Activated naive CD4-positive, alpha-beta T cell treated with anti-CD3 and anti-CD28 coated beads, Interleukin-2, amount 50 U/mL, for 16 hours (primary cell): ENCODE data around the gene MRPS27.

Experiments
- DNase-seq: peaks from one replicate; pipeline ENCODE4 v3.0.0-alpha.2; 2020

MRPS27 gene

DNA sequence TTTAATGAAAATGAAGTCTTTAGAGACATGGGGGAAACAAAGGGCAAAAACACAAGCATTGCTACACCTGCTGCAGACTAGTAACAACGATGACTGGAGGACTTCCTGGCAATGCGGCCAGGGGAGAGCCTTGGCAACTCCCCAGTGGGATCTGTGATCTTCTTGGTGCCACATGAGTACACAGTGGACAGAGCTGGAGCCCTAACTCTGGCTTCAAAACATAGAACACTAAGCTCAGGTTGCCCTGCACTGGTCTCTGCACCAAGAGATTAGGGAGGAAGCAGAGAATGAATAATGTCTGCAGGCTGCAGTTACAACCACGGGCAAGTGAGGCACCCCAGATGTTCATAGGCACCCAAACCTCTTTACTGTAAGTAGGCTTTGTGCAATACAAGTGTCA lies 91.1 kb downstream of the MRPS27 start:
- DNase-seq, result no peak

- DNase-seq, result no peak
Observed at GRCh38 chr5:72226950-72227349, 93.1 kb downstream of the MRPS27 start.

GRCh38 chr5:72225741-72226140 lies 94.3 kb downstream of the MRPS27 start:
- DNase-seq, result no peak

DNA sequence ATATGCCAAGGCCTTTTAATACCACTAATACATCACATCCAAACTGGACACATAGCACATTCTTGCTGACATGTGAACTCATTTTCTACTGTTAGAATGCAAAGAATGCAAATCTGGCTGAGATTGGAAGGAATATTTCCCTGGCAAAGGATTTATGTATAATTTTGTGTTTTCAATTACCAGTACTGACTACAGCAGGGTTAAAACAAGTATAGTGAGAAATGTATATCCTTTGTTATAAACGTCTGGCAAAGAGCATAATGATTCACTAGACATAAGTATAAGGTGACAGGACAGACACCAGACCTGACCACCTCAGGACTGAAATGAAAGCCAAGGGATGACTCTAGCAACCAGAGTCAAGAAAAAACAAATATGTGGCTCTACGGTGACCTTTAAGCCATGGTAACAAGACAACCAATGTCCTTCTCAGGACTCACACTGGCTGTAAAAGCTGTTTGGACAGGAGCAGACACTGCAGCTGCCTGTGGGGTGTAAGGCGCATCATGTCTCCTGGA lies 95.0 kb downstream of the MRPS27 start:
- no peak for DNase-seq

DNA sequence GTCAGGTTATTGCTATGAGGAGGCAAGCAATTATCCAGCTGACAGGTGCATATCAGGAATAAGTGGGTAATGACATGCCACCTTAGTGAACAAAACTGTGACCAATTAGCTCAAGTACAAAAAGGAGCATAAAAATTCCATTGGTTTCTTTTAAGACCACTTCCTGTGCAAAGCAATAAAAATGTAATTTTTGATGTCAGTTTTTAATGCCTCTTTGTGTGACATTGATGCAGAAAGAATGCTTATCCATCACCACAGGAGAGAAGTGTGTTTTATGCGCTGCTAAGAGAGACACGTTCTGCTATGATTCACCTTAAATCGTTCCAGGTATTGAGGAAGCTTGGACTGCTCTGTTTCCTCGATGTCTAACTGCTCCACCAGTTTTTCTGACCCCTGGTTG lies 96.7 kb downstream of the MRPS27 start:
- no peak for DNase-seq

DNA sequence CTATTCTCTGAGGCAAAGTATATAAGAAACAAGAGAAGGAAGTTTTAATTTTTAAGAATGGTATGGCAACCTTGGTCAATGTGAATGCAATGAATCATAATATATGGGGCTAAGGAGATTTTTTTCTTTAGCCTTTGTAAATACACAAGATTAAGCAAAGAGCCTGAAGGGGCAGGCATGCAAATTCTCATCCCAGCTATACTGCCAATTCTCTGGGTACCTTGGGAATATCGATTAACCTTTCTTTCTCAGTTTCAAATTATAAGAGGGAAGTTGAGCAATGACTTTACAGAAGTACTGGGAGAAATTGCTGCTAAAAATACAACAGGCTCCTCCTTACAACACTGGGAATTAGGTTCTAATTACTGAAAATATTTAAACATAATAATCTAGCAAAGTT lies 97.5 kb downstream of the MRPS27 start:
- no peak for DNase-seq

DNA sequence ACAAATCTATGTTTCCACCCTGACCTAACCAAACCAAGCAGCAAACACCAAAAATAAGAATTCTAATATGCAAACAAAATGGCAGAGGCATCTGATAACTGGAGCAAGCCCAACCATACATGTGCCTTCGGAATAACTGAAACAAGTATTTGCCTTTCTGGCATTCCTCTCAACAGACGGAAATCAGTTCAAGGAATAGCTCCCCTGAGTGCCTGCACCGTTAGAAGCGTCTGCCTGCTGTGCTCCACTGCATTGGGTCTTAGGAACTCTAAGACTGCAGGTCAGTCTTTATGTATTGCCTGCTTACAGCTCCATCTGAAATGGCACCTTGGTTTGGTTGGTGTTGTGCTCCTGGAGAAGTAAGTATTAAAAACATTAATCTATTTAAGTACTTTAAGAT lies 98.5 kb downstream of the MRPS27 start:
- no peak for DNase-seq

DNA sequence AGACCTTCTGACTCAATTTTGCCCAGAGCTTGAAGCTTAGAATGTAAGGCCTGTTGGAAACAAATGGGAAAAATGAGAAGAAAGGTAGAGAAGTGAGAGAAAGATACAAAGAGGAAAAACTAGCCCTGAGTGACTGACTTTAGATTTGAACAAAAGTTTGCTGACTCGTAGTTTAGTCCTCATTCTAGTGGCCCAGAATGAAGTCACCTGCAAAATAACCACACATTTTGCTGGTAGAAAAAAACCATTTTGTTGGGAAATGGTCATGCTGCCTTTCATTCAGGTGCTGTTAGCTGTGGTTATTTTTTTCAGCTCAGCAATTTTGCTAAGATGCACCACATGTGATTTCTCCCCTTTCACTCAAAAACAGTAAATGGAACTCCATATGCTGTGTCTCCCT lies 98.9 kb downstream of the MRPS27 start:
- DNase-seq, result no peak

DNA sequence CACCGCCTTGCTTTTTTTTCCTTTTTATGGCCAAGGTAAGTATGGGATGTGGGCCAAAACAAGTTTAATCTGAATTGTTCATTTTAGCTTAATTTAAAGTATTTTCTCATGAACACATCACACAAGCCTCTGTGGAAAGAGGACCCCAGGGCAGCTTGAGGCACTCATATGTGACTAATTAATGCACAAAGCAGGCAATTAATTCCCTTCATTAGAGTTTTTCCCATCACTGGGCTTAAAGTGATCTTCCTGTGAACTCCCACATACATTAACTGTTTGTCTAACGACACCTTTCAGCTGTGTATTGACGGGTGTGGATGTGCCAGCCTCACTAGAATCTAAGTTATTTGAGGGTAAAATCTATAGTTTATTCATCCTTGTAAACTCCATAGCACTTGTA lies 103.3 kb downstream of the MRPS27 start:
- no peak for DNase-seq

GRCh38 chr5:72214168-72214567 lies 105.9 kb downstream of the MRPS27 start:
- DNase-seq, result no peak

DNA sequence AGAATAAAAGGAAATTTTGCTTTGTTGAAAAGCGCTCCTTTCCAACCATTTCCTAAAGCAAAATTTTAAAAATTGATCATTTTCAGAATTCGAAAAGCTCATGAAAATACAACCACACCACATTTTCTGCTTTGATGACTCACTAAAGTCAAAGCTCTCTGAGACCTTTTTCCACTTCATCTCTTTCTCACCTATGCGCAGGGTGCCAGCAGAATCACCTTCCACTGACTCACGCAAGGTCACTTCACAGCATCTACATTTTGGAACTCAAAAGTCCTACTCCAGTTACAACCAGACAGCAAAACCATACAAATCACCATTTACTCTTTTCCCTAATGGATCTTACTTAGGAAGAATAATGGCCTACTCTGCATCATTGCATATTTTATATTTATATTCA lies 106.6 kb downstream of the MRPS27 start:
- DNase-seq, result no peak

DNA sequence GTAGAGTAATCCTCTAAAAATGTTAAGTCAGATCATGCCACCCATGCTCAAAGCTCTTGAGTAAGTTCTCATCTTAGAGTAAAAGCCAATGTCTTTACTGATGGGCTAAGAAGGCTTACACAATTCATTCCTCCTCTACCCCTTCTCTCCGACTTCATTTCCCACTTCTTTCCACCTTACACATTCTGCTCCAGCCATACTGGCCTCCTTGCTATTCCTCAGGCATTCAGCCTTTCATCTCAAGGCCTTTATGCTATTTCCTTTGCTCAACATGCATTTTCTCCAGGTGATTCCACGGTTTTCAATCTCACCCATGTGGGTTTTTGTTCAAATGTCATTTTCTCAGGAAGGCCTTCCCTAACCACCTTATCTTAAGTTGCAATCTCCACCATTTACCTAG lies 107.9 kb downstream of the MRPS27 start:
- DNase-seq, result no peak

- DNase-seq, result no peak
Observed at GRCh38 chr5:72210888-72211678, 109.0 kb downstream of the MRPS27 start.

- DNase-seq, result no peak
Observed at GRCh38 chr5:72209147-72210115, 110.6 kb downstream of the MRPS27 start.

GRCh38 chr5:72208324-72208926 lies 111.6 kb downstream of the MRPS27 start:
- DNase-seq, result no peak

DNA sequence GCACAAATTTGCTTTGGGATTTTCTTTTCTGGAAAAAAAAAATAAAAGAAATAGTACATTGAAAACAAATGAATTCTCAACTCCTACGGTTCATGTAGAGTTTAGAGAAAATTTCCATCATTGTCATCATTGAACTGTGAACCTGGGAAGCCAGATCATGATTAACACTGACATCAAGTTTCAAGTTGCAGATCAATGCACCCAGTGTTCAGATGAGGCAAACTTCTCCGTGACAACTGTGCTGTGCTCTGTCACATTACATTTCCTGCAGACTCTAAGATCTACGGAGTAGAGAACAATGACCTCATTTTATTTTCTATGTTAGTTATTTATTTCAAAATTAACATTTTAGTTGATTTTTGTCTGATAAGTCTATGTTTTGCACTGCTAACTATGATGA lies 113.0 kb downstream of the MRPS27 start:
- no peak for DNase-seq

GRCh38 chr5:72206160-72206559 lies 113.9 kb downstream of the MRPS27 start:
- no peak for DNase-seq

DNA sequence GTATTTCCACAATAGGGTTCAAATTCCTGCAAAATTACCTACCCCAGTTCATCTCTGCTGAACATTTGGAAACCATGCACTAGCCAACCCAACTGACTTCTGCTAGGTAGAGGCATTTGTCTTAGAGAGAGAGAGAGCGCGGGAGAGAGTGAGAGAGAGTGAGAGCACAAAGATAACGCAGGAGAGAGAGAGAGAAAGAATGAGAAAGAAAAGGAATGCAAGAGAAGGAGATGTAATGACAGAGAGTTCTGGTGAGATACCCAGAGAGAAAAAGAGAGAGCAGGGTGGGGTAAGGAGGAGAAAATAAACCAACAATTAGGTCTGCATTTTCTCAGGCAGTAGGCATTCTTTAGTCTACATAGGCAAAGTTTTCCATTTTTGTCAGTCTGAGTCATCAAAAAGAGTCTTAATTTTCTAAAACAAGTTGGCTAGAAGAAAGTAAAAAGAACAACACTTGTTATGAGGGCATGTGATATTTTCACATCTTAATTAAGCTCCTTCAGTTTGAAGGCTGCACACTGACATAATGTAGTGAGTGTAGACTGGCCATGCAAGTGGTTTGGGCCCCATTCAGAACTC lies 114.5 kb downstream of the MRPS27 start:
- DNase-seq, result no peak

GRCh38 chr5:72204946-72205345 lies 115.1 kb downstream of the MRPS27 start:
- DNase-seq, result no peak

DNA sequence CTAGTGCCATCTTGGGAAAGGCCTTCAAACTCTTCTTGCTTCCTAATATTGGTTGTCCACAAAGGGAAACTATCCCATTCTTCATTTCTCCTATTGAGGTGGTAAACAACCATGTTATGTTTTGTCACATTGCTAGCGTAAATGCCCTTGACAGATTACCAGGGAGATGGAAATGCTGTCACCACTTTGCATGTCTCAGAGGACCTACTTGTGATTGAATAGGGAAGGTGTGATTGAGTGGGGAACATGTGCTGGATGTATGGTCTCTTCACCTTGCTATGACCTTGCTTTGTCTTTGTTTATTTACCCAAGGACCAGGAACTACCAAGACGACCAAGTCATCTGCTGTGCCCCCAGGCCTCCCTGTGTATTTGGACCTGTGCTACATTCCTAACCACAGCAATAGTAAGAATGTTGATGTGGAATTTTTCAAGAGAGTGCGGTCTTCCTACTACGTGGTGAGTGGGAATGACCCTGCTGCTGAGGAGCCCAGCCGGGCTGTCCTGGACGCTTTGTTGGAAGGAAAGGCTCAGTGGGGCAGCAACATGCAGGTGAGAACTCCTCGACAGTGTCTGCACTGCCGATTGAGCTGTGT lies 116.7 kb downstream of the MRPS27 start:
- DNase-seq, result no peak

- DNase-seq, result no peak
Observed at GRCh38 chr5:72202331-72202825, 117.7 kb downstream of the MRPS27 start.

GRCh38 chr5:72199681-72200080 lies 120.4 kb downstream of the MRPS27 start:
- DNase-seq, result no peak
